GM21717 (cell line): ENCODE data around the gene BMP2K.
"Not testable (repeated sequence)": the region's sequence is repeated elsewhere in the genome, so short reads cannot be mapped to it uniquely, and the experiment has no call there.

Experiments
- ATAC-seq: cut with Tn5 transposase; IDR thresholded peaks from one replicate; pipeline ENCODE4 v1.9.1; 2021; ENCODE audit warnings: mild to moderate bottlenecking, moderate library complexity; ENCODE audit not compliant: unreplicated experiment

BMP2K gene

GRCh38 chr4:78846258-78846657 is 70.1 kb downstream of the BMP2K start:
- ATAC-seq, result no peak

- ATAC-seq, result no peak
Observed at GRCh38 chr4:78862314-78862737, 86.2 kb downstream of the BMP2K start.

GRCh38 chr4:78863254-78863869 is 87.2 kb downstream of the BMP2K start:
- peak; percentile 79 for ATAC-seq

GRCh38 chr4:78863991-78864390 is 87.8 kb downstream of the BMP2K start:
- ATAC-seq, result no peak

- ATAC-seq, result no peak
Observed at GRCh38 chr4:78864405-78865024, 88.4 kb downstream of the BMP2K start.

GRCh38 chr4:78865451-78865850 is 89.3 kb downstream of the BMP2K start:
- no peak for ATAC-seq

GRCh38 chr4:78868712-78869111 is 92.6 kb downstream of the BMP2K start:
- ATAC-seq, result not testable (repeated sequence)

- ATAC-seq, result no peak
Observed at GRCh38 chr4:78870056-78870455, 93.9 kb downstream of the BMP2K start.

- ATAC-seq, result no peak
Observed at GRCh38 chr4:78876568-78877320, 100.6 kb downstream of the BMP2K start.

- ATAC-seq, result no peak
Observed at GRCh38 chr4:78878031-78878430, 101.9 kb downstream of the BMP2K start.

- no peak for ATAC-seq
Observed at GRCh38 chr4:78880874-78881492, 104.8 kb downstream of the BMP2K start.

GRCh38 chr4:78885598-78885997 is 109.4 kb downstream of the BMP2K start:
- no peak for ATAC-seq

GRCh38 chr4:78889955-78890354 is 113.8 kb downstream of the BMP2K start:
- no peak for ATAC-seq

GRCh38 chr4:78899302-78899701 is 123.2 kb downstream of the BMP2K start:
- ATAC-seq, result no peak

GRCh38 chr4:78901882-78902281 is 125.7 kb downstream of the BMP2K start:
- ATAC-seq, result no peak

- ATAC-seq, result no peak
Observed at GRCh38 chr4:78902298-78902697, 126.1 kb downstream of the BMP2K start.

GRCh38 chr4:78904143-78904542 is 128.0 kb downstream of the BMP2K start:
- no peak for ATAC-seq

GRCh38 chr4:78907638-78908037 is 131.5 kb downstream of the BMP2K start:
- no peak for ATAC-seq

GRCh38 chr4:78908974-78909373 is 132.8 kb downstream of the BMP2K start:
- ATAC-seq, result not testable (repeated sequence)

- no peak for ATAC-seq
Observed at GRCh38 chr4:78910612-78911011, 134.5 kb downstream of the BMP2K start.

- ATAC-seq, result no peak
Observed at GRCh38 chr4:78922207-78922606, 146.1 kb downstream of the BMP2K start.
